GM19328 (cell line): ENCODE results near the gene C8G.

ENCODE experiments used
- ATAC-seq: cut with Tn5 transposase; IDR thresholded peaks from one replicate; pipeline ENCODE4 v1.9.1; 2021; ENCODE audit warnings: mild to moderate bottlenecking, moderate library complexity; ENCODE audit not compliant: unreplicated experiment

C8G gene

GRCh38 chr9:136920069-136920468, 25.0 kb upstream of the C8G start:
- no peak for ATAC-seq

- no peak for ATAC-seq
Measured at GRCh38 chr9:136920734-136921231, 24.3 kb upstream of the C8G start.

GRCh38 chr9:136921307-136921706, 23.7 kb upstream of the C8G start:
- ATAC-seq: no peak

GRCh38 chr9:136921718-136922117, 23.3 kb upstream of the C8G start:
- ATAC-seq: no peak

- no peak for ATAC-seq
Measured at GRCh38 chr9:136922540-136922939, 22.5 kb upstream of the C8G start.

- no peak for ATAC-seq
Measured at GRCh38 chr9:136923881-136924280, 21.2 kb upstream of the C8G start.

GRCh38 chr9:136925414-136926153, 19.5 kb upstream of the C8G start:
- no peak for ATAC-seq

- ATAC-seq: no peak
Measured at GRCh38 chr9:136926154-136926704, 18.8 kb upstream of the C8G start.

- no peak for ATAC-seq
Measured at GRCh38 chr9:136926749-136927148, 18.3 kb upstream of the C8G start.

GRCh38 chr9:136927343-136928271, 17.4 kb upstream of the C8G start:
- ATAC-seq: no peak

- no peak for ATAC-seq
Measured at GRCh38 chr9:136928591-136928990, 16.5 kb upstream of the C8G start.

GRCh38 chr9:136930014-136930413, 15.0 kb upstream of the C8G start:
- no peak for ATAC-seq

GRCh38 chr9:136931611-136932130, 13.4 kb upstream of the C8G start:
- no peak for ATAC-seq

GRCh38 chr9:136934277-136934676, 10.8 kb upstream of the C8G start:
- no peak for ATAC-seq

GRCh38 chr9:136935651-136936050, 9.4 kb upstream of the C8G start:
- ATAC-seq: no peak

- ATAC-seq: no peak
Measured at GRCh38 chr9:136936645-136937170, 8.3 kb upstream of the C8G start.

- ATAC-seq: no peak
Measured at GRCh38 chr9:136937186-136938001, 7.6 kb upstream of the C8G start.

- ATAC-seq: no peak
Measured at GRCh38 chr9:136939431-136939995, 5.5 kb upstream of the C8G start.

GRCh38 chr9:136939996-136940525, 5.0 kb upstream of the C8G start:
- ATAC-seq: no peak
